MM.1S (cell line): Measurements from ENCODE around the gene TXNRD1.

Source experiments
- CTCF ChIP-seq: fragments of 300-600 bp; sonication (generic); IDR thresholded peaks from 2 replicates; pipeline ENCODE4 v1.5.1; 2016; ENCODE audit warnings: antibody characterized with exemption, low read length, mixed read lengths
- EZH2 ChIP-seq: fragments of 300-600 bp; sonication (generic); optimal IDR thresholded peaks from 2 replicates; pipeline ENCODE3; 2017; ENCODE audit warnings: low read depth, mild to moderate bottlenecking, antibody characterized with exemption, low read length, mixed read lengths

- TF ChIP-seq EZH2 (no peak), CTCF (no peak)
Measured at GRCh38 chr12:104249017-104249416, 33.4 kb downstream of the TXNRD1 start.
